NCI-H774 (cell line): ENCODE data around the gene SERPINB6.
"Not testable (repeated sequence)": the region's sequence is repeated elsewhere in the genome, so short reads cannot be mapped to it uniquely, and the experiment has no call there.

Experiments
- DNase-seq: peaks from one replicate; lab custom pipeline; 2025; lab: John Stamatoyannopoulos, UW

The SERPINB6 gene

DNA sequence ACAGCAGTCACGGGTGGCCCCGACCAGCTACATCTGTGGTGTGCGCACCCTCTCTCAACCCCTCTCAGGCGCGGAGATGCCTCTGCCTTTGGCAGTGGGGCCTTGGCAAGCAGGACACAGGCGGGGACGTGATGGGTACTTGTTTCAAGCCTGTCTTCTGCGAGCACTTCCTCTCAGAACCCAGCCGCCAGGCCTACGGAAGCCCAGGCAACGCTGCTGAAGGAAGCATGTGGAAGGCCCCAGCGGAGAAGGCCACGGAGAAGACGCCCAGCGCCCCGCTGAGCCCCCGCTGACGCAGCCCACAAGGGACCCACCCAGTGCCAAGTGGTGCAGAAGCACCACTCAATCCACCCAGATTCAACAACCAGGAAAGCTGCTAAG lies 13.0 kb downstream of the SERPINB6 start:
- DNase-seq: no peak

DNA sequence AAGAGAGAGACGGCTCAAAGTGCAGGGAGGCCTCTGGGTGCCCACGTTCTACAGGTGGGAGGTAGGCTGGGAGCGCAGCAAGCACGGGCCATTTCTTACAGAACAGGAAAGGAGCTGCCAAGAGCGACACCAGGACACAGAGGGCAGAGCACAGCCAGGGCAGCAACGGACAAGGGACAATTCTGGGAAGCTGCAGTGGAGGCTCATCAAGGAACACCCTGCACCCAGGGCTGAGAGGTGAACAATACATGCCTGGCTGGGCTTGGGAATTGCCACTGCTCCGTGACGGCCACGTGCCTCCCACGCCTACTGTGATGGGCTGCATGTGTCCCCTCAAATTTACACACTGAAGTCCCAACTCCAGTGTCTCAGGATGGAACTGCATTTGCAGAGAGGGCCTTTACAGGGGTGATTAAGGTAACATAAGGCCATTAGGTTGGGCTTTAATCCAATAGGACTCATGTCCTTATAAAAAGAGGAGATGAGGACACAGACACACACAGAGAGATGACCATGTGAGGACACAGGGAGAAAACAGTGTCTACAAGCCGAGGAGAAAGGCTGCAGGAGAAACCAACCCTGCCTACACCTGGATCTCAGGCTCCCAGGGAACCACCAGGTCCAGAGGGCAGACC lies 13.6 kb downstream of the SERPINB6 start:
- DNase-seq: no peak

DNA sequence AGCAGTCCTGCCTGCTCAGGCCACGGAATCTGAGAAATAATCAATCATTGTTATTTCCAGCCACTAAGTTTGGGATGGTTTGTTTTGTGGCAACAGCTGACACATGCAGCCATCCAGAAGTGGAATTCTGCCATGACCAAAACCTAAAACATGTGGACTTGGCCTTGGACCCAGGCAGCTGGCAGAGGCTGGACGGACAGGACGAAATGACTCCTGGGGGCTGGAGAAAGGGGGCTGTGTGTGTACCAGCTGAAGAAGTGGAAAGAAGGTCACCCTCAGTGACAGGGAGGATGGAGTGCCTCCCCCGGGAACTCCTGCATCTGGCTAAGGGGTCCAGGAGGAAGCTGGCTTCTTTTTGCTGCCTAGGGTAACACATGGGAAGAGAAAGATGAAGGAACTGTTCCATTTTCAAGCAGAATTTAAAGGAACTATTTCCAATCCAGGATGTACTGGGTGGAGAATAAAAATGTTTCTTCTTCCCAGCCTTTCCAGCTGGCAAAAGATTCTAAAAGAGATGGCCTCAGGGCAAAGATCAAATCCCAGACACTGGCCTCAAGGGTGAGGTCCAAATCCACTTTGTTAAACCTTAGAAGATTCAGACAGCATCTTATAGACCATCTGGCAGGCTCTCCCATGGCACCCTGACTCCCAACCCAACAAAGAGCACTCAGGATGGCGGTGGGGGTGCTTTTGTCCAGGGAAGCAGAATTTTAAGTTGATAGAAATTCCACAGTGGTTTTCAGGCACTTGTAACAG lies 14.3 kb downstream of the SERPINB6 start:
- DNase-seq: no peak

DNA sequence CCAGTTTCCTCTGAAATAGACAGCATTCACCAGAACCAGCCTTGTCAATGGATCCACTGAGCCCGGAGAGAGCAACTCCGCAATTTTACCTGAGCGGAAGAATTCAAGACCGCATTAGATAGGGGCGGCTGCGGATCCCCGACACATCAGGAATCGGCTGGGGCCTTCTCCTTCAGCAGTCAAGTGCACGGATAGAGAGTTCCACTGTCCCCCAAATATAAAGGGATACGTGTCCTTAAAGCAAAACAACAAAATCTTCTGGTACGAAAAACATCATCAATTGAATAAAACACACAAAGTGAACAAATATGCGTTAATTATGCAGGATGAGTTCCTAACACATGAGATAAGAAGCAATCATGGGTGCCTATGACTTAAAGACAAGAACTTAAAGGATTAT lies 18.3 kb downstream of the SERPINB6 start:
- no peak for DNase-seq

DNA sequence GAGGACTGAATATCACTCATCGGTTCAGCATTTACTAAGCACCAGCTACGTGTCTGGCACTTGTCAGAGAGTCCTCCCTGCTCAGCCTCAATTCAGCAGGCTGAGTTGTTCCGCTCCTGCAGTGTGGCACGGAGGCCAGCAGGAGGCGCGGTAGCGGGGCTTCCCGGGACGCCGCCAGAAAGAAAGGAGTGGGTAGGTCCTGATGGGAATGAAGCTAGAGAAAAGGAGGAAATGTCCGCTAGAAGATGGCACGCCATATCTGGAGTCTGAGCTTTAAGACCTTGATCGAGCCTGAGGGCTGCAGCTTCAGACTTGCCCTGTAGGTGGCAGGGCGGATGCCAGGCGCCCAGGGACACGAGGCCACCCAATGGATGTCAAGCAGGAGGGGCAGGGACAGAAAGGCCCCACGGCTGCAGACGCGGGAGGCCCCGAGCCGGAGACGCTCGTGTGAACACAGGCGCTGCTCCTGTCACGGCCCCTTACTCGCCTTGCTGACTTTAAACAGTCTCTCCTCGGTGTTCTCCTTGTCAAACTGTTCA lies 18.7 kb downstream of the SERPINB6 start:
- no peak for DNase-seq

DNA sequence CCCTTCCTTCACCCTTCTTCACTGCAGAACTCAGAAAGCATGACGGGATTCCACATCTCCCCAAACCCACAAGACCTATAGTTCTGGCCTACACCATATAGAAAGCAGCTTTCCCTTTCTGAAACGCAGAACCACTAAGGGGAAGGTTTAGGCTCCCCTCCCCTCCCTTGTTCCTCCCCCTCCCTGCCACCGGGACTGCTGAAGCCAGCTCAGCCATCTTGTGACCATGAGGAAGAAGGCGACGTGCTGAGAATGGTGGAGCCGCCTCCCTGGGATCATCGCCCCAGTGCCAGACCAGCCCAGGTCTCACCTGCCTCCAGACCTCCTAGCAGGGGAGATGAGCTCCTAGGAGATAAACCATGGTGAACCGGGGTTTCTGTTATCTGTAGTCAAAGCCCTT lies 19.6 kb downstream of the SERPINB6 start:
- DNase-seq: no peak

DNA sequence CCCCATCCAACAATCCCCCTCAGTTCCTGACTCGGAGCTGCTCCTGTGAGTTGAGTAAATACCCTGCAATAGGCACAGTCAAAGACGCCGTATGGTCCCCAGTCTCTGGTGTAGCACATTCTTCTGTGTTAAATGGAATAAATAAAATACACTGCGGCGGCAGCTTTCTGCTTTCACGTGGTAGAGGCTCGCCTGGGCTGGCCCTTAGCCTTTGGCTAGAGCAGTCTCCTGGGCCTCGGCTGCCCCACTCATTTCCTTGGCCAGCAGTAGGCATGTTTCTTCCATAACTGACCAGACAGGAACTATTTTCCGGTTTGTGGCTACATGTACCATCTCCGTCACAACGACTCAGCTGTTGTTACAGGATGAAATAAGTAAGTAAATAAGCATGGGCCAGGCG lies 20.7 kb downstream of the SERPINB6 start:
- DNase-seq: no peak

DNA sequence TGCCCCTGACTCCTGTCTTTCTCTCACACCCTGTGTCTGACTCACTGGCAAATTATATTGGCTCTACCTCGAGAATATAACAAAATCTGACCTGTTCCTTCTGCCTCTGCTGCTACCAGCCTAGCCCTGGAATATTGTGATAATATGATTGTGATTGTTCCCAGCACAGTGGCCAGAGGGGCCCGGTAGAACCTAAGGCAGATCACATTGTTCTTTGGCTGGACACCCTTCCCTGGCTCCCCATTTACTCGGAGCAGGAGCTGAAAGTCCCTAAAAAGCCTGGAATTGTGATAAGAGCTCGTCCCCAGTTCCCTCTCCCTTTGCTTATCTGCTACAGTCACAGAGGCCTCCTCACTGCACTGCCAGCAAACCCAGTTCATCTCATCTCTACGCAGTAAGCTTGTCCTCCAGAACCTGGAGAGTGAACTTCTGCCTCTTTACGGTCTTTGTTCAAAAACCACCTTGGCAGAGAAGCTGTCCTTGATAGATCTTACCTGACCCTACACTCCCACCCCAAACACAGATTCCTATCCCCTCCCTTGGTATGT lies 21.8 kb downstream of the SERPINB6 start:
- no peak for DNase-seq

DNA sequence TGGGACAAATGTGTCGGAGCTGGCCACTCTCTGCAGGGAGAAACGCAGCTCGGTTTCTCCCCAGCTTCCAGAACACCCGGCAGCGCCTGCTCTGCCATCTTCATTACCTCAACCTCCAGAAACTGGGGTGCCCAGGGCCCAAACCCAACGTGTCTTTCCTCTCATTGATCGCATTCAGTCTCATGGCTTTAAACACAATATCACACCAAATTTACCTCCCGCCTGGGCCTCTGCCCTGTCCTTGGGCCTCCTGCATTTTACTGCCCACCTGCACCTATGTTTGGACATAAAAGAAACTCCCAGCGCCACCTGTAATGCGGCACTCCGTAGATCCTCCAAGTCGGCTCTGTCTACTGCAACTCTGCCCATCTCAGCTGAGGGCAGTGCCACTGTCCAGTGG lies 22.2 kb downstream of the SERPINB6 start:
- no peak for DNase-seq

DNA sequence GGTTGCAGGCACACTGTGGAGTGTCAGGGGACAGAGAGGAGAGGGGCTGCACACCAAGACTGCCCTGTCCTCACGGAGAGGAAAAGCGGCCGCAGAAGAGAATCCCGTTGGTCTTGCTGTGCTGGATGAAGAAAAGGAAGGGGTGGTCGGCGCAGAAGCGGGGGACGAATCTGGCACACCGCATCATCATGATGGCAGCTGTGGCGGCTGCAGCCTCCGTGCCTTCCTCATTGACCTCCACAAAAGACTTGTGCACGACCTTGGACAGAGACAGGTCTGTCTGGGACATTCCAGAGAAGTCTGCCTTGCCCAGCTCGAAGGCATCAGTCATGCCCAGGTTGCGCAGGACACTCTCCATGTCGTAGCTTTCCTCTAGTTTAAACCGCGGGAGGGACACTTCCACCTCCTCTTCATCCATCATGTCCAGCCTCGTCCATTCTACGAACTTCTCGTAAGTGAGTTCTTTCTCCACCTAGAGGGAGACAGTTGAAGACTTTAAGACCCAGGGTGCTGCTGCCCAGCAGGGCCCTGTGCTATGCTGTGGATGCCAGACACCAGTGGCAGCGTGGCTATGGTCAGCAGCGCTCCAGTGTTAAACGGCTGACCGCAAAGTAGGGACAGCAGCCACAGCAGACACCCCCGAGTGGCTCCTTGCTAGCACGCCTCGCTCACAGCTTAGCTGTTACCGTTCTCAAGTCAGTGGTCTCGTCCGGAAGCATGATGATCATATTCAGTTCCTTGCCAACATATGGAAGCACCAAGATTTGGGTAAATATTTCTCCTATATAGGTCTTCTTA lies 22.9 kb downstream of the SERPINB6 start:
- no peak for DNase-seq

DNA sequence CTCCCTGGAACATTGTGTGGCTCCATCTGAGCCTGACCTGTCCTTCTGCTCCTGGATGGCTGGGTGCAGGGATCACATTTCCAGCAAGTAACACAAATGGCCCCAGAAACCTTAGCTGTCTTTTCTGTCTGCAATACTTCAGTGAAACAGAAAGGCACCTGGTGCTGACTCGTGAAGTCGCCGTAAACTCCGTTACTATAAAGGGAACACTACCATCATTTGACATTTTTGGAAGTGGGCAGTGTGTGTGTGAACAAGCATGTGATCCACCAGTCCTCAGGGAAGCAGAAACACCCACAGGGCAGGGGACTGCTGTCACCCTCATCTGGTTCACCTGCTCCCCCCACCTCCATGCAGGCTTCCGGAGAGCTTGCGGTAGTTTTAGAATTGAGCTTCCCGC lies 23.9 kb downstream of the SERPINB6 start:
- no peak for DNase-seq

DNA sequence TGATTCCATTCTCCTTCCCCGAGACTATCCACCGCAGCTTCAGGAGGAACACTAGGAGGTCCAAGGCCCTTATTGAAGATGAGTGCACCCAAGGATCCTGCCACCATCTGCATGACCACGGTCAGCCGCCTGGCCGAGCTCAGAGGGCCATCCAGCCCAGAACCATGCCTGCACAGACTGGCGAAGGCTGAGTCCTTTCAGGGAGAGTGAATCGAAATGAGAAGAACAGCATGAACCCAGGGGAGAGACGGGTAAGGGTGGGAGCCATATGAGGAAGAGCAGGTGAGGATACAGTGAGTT lies 26.3 kb downstream of the SERPINB6 start:
- no peak for DNase-seq

DNA sequence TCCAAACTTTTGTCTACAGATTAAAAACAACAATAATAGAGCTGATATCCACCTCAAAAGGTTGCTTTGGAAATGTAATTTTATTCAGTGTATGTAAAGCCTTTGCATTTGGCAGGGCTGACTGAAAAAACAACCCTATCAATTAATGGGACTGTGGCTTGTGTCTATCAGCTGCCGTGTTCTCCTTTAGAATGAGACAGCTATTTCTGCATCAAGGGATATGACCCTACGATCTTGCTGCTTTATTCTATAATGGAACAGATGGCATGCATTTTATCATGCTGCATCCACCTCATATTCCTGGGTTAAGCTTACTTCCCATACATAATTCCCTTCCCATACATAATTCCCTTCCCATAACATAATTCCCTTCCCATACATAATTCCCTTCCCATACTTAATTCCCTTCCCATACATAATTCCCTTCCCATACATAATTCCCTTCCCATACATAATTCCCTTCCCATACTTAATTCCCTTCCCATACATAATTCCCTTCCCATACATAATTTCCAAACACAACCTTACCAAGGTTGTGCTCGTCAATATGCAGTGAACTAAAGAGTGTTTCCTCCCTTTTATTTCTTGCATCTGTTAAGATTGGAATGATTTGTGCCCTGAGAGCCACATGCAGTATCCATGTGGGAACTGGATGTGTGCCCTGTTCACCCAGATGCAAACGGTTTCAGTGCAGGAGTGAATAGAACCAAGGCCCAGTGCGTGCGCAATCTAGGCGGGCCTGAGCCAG lies 26.8 kb downstream of the SERPINB6 start:
- DNase-seq: no peak

DNA sequence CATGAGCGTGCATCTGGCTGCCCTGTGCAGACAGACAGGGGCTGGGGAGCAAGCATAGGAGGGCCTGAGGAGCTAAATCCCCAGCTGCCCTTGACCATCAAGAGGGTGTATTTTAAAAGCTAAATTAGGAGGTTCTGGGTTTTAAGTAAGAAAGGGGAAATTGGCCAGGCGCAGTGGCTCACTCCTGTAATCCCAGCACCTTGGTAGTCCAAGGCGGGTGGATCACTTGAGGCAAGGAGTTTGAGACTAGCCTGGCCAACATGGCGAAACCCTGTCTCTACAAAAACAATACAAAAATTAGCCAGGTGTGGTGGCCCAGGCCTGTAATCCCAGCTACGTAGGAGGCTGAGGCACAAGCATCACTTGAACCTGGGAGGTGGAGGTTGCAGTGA lies 27.8 kb downstream of the SERPINB6 start:
- no peak for DNase-seq

DNA sequence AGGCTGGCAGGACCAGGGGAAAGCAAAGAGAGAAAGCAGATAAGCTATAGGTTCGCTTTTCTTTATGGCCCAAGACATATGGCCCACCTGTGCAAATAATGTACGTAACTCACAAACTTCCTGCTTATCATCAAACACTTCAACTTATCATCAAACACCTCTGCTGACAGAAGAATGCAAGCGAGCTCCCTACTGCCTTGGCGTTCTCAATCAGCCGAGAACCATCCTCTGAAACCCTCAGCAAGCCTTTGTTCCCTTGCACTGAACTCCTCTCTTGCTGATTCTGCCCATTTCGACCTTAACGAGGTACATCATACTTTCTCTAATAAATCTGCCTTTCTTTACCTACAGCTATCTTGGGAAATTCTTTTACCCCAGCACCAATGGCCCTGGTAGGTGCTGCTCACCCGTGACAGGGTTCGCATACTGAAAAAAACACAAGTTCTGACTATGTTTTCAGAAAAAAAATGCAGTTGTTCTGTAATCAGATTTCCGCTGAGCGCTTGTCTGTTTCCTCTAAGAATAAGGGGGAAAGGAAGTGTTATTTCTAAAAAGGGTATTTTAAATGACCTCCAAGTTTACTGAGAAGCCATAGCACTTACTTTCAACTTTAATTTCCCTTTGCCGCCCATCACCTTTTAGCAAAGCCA lies 28.3 kb downstream of the SERPINB6 start:
- DNase-seq: no peak

DNA sequence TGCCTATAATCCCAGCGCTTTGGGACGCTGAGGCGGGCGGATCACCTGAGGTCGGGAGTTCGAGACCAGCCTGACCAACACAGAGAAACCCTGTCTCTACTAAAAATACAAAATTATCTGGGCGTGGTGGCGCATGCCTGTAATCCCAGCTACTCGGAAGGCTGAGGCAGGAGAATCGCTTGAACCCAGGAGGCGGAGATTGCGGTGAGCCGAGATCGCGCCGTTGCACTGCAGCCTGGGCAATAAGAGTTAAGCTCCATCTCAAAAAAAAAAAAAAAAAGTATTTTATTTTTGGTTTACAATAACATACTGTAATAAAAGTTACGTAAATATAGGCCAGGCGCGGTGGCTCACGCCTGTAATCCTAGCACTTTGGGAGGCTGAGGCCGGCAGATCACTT lies 29.3 kb downstream of the SERPINB6 start:
- DNase-seq: not testable (repeated sequence)

DNA sequence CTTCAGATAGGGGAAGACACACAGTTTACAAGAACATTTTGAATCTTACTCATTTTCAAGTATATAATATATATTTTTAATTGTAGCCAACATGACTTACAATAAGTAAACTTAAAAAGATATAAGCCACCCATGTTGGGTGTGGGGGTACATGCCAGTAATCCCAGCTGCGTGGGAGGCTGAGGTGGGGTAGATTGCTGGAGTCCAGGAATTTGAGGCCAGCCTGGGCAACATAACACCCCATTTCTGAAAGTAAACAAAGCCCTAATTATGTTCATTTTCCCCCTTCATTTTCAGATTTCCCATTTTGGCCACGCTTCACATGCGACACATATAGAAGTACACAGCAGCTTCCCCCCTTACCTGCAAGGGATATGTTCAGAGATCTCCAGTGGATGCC lies 30.5 kb downstream of the SERPINB6 start:
- no peak for DNase-seq

DNA sequence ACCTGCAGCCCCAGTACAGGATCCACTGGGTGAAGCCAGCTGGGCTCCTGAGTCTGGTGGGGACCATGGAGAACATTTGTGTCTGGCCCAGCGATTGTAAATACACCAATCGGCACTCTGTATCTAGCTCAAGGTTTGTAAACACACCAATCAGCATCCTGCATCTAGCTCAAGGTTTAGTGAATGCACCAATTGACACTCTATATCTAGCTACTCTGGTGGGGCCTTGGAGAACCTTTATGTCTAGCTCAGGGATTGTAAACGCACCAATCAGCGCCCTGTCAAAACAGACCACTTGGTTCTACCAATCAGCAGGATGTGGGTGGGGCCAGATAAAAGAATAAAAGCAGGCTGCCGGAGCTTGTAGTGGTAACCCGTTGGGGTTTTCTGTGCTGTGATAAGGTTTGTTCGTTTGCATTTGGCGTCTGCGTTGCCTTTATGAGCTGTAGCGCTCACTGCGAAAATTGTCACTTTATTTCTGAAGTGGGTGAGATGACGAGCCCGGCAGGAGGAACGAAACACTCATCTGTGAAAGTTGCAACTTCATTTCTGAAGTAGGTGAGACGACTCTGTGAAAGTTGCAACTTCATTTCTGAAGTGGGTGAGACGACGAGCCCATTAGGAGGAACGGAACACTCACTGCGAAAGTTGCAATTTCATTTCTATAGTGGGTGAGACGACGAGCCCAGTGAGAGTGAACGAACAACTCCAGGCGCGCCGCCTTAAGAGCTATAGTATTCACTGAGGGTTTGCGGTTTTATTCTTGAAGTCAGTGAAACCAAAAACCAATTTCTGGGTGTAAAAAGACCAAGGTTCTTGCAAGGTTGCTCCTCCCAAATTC lies 31.1 kb downstream of the SERPINB6 start:
- DNase-seq: no peak

DNA sequence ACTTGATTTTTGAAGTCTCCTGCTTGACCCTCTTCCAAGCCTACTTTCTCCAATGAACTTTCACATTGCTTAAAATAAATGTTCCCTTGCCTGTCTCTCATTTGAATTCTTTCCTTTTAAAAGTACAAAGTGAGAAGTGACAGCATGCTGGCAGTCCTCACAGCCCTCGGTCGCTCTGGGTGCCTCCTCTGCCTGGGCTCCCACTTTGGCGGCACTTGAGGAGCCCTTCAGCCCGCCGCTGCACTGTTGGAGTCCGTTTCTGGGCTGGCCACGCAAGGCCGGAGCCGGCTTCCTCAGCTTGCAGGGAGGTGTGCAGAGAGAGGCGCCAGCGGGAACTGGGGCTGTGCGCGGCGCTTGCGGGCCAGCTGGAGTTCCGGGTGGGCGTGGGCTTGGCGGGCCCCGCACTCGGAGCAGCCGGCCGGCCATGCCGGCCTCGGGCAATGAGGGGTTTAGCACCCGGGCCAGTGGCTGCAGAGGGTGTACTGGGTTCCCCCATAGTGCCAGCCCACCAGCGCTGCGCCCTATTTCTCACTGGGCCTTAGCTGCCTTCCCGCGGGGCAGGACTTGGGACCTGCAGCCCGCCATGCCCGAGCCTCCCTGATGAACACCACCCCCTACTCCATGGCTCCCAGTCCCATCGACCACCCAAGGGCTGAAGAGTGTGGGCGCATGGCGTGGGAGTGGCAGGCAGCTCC lies 31.9 kb downstream of the SERPINB6 start:
- DNase-seq: no peak

DNA sequence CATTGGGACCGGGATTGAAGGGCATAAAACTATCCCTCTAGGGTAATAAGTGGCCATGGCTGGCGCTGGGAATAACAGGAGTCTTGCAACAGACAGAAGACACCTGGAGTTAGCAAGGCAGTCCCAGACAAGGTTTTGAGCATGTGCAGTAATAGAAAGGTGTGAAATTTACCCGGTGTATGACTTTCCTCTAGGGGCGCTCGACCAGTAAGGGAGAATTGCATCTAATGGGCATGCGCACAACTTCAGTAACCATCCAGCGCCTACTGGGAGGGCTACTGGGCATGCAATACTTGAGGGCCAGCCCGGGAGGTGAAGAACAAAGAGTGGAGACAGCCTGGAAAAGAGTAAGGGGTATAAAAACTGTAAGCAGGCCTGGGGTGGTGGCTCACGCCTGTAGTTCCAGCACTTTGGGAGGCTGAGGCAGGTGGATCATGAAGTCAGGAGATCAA lies 32.7 kb downstream of the SERPINB6 start:
- no peak for DNase-seq
